GM19035 (cell line): ENCODE results near the gene NEK6.

Experiments used
- ATAC-seq: cut with Tn5 transposase; IDR thresholded peaks from one replicate; pipeline ENCODE4 v1.9.1; 2021; ENCODE audit not compliant: unreplicated experiment

The NEK6 gene

DNA sequence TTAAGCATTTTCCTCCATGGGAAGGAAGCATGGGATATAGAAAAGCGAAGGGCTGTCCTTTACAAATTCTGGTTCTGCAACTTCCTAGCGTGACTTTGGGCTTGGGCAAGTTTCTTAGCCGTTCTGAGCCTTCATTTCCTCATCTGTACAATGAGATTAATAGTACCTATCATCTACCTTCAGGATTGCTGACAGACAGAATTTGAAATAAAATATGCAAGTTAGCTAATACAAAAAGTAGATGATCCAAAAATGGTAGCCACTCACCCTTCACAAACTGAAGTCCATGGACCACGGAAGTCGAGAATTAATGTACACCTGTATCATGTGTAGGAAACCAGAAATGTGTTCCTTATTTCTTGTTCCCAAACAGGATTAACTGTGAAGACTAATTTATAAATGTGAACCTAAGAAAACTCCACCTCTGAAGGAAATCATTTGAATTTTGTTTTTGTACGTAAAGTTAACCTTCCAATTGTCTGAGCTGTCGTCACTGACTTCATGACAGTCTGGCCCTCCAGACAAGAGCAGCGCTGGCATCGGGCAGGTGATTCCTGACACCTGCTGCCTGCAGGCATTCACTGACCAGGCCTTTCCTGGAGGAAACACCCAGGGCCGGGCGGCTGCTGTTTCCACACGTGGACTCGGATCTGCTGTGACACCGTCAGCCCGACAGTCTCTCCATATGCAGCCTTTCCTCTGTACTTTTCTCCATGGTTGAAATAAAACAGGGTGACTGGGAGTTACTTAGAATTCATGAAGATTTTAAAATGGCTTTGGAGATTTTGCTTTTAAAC is 94.1 kb downstream of the NEK6 start:
- ATAC-seq = no peak

DNA sequence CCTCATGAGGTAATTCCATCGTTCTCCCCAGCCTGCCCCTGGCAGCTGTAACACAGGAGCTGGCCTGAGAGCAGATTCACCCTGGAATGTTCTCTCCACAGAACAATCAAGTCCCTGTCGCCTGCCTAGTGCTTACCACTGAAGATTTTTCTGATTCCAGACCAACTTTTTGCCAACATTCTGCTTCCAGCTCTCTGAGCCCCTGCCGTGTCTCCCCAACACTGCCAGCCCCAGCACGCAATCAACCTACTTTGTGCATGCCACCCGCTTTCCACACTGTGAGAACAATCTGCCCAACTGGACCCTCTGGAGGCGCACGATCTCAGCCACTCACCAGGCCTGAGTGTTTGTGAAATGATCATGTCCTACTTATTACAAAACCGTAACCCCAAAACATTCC is 94.9 kb downstream of the NEK6 start:
- ATAC-seq = no peak

DNA sequence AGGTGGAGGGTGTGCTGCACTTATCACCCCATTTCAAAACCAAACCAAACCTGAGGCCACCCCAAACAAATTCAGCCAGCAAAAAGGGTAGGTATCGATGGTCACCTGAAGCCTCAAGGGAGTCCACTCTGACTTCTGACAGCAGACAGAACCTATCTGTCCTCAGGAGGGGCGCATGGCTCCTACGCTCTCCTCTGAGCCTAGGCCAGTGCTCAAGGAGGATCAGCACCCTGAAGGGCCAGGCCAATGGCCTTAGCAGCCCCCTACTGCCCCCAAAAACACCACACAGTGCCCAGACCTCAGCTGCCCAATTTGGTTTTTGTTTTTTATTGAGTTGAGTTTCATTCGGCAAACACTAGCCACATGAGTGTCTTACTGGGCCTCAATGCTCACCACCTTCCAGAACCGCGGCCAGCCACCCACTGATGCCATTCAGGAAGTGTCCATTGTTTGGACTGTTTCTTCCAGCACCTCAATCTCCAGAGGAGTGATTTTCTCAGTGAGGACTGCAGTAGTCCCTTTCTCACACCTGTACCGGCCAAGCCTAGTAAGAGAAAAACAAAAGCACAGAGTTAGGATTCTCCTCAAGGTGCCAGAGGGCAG is 95.5 kb downstream of the NEK6 start:
- ATAC-seq = no peak

DNA sequence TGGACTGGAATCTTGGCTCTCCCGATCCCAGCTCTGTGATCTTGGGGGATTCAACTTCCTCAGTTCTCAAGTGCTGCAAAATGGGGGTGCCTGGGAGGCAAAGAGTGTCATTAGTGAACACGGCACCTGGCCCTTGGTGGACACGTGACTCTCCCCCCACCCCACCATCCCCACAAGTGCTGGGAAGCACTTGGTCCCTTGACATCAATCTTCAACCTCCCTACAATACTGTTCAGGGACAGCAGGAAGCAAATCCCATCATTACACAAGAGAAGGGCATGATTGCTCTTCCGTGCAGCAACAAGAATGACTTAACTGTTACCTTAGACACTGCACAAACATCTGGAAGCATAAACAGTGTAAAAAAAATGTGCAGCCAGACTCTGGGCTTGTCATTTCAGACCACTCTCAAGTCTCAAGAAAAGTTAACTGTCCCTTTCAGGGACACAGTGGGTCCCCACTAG is 96.1 kb downstream of the NEK6 start:
- no peak for ATAC-seq

DNA sequence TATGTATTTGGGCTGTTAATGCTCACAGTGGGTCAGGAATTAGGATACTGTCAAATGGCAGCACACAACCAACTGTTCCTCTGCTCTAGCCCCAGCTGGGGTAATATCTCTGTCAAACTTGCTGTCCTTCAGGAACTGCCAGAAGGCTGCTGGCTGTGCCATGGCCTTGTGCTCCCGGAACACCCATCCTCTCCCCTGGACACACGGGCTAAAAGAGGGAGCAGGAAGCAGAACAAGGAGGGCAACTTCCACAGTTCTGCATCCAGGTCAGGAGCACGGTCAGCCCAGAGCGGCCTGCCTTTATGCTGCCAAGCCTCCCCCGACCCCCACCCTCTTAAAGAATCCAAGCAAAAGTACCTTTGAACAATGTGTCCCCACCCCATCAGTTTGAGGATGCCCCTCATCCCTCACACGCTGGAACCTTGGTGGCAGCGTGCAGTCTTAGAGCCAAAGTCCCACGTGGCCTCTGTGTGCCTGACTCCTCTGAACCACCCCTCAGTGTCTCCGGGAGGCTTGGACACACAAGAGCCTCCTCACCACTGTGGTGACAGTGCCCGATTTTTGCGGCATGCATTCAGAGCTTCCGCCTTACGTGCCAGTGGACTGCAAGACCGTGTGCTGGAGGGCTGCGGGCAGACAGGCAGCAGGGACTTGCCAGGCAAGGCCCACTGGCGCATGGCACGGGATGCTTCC is 96.7 kb downstream of the NEK6 start:
- ATAC-seq = no peak

DNA sequence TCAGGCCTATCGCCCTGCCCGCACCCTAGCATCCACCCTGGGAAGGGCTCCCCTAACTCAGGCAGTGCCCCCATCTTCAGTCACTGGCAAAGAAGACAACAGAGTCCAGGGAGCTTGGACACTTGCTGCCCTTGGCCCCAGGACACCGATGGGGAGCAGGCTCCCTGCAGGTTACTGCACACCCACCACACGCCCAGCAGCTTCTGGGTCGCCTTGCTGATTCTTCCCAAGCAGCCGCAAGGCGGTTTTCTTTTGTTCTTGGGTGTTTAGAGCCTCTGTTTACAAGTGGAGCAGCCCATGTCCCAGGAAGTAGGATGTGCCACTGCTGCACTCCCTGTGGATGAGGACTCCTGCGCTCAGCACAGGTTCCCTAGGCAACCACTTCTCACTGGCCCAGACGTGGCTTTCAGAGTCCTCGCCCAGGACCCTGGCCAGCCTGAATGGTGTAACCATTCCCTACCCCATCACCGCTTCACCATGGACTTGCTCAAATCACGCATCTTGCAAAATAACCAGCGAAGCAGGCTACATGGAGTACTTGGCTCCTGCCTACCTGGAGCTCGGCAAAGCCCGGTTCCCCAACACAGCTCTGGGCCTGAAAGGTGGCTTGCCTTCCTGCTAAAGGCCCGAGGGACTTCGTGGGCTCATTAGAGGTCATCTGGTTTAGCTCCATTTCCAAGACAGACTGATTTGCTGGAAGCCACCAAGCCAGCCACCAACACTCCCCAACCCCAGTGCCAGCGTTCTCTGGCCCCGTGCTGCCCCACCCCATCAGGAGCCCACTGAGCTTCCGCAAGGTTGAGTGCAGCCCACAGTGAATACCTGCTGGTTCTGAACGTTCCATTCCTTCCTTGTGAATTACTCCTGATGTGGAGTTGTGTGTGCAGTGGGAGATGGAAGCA is 97.5 kb downstream of the NEK6 start:
- ATAC-seq = no peak

DNA sequence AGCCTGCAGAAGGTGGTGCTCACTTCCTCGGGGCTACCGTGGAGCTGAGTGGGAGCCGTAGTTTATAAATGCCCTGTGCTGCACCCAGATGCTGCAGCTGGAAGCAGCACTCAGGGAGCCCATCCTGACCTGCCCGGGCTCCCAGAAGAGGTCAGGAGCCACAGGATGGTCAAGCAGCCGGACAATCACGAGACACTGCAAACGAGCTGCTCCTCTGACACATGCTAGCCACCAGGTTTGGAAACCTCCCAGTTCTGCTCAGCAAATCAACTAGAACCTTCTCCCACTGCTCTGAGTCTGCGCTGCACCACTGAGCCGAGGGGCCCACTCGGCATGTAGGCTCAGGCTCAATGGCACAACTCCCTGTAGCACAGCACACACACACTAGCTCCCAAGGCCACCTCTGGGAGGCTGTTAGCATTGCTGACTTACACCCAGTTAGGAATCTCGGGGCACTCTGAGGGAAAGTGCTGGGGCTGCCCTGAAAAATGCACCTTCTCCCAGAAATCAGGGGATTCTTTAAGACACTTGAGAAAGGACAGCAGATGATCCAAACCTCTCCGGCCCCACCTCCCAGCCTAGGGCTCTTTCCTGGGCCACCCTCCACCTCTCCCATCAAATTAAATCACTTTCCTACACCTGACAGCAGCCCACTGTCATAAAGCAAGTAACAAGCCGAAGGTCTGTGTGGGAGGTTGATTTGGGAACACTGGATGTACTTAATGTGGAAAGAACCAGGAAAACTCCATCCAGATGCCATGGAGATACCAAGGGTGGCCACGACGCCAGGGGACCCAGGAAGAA is 98.4 kb downstream of the NEK6 start:
- no peak for ATAC-seq

DNA sequence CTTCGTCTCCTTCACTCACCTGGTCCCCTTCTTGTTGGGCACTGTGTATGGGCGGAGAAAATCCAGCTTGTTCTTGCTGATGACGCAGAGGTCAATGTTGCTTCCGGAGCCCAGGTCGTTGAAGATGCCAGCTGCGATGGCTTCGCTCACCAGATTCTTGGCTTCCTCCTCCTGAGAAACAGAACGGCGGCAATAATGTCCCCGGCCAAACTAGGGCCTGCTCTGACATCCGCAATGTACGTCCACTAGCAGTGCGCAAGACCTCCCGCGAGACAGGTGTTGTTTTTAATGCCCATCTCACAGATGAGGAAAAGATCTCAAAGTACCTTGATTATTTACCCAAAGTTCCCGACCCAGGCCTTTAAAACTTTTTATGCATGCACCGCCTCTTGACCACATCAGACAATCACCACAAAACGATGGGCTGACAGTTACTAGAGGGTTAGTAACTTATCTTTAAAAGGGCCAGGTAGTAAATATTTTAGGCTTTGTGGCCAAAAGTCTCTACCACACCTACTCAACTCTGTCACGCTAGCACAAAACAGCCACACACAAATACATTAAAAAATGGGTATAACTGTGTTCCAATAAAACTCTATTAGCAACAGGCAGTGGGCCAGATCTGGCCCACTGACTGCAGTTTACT is 99.1 kb downstream of the NEK6 start:
- no peak for ATAC-seq

DNA sequence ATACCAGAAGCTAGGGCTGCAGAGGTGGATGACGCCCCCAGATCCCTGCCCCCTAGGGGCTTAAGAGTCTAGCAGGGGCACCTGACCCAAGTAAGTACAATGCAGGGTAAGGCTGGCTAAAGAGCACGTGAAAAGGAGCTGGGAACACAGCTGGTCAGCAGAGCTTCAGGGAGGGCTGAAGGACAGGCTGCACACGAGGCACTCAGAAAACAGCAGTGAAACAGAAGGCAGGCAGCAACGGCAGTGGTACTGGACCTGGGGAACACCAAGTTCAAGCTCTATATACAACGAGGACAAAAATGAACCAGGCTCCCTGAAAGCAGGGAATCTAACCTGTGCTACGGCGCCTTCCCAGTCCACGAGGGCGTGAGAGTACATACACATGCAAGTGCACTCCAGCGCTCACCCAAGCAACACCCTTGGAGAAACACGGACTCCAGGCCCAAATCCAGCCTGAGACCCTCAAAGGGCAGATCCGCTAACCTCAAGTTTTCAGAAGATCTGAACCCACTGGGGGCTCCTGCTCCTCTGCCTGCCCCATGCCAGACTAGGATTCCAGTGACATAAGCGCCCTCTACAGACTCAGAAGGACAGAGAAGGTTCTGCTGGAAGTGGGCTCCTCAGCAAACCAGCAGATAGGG is 100.1 kb downstream of the NEK6 start:
- no peak for ATAC-seq

DNA sequence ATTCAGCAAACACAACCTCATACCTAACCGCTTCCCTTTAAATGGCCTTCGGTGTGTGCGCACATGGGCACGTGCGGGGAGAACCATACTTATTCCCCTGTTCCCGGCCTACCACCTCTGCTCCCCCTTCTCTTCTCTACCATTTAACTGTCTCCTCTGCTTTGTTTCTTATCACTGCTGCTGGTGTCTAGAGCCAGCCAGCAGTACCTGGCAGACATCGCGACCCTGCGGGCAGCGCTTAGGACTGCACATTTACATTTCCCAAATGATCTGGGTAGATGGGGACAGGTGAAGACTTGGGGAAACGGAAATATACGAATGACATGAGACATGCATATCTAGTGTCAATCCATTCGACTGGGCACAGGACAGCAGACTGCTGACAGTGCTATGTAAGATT is 100.9 kb downstream of the NEK6 start:
- no peak for ATAC-seq

DNA sequence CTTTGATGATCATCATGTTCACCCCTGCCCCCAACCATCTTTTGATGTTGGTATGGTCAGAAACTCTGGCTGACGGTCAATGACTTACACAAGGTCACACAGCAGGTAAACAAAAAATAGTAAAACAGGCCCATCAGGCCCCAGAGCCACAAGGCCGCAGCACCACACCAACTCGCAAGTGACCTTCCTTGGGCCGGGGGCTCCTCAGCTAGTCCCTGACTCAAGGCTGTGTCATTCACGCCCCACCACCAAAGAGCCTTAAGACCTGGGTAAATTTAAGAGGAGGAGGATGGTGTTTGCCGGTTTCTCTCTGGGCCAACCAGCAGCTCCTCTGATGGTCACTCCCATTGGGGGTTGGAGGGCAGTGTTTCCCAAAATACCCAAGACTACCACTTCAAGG is 101.7 kb downstream of the NEK6 start:
- ATAC-seq = no peak

DNA sequence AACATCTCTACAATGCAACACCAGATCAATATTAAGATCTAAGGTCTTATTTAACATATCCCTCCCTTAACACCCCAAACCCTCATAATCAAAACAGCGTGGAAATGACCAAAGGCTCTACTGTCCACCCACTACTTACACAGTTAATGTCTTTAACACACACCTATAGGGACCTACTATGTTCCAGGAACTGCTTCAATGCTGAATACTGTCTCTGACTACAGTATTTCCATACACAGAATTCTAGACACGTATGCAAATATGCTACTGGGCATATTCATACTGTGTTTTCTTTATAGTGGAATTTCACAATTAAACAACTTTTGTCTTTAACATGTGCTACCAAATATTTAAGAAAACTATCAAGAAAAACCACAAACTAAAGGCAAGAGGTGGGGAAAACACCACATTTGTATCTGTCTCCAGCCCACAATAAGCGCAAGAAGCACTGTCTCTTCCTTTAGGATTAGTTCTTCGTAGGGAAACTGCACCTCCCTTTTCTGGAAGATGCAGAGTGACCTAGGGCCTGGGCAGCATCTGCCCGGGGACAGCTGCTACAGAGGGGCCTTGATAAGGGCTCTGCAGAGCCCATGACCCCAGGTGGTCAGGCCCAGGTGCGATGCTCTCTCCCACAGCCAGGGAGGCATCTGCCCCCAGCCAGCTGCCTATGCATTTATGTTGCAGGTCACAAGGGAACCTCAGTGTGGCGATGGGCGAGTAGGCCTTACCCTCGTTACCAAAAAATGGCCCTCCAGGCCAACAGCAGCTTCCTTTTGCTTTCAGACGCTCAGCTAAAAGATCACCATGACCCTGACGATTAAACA is 102.3 kb downstream of the NEK6 start:
- no peak for ATAC-seq

DNA sequence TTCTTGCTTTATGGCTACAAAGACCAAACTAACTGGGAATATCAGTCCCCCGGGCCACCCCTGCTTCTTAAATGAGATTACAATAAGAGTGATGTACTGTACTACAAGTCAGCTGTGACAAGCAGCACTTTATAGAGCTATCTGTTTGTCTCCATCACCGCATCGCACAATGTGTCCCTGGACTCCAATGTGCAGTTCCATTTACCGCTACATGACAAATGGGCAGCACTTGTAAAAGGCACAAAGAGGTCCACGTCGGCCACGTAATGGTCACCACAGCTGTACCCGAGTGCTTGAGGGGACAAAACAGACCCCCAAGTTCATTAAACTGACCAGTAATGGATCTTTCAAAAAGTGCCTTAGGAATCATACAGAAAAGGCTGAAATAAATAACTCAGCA is 103.4 kb downstream of the NEK6 start:
- no peak for ATAC-seq

DNA sequence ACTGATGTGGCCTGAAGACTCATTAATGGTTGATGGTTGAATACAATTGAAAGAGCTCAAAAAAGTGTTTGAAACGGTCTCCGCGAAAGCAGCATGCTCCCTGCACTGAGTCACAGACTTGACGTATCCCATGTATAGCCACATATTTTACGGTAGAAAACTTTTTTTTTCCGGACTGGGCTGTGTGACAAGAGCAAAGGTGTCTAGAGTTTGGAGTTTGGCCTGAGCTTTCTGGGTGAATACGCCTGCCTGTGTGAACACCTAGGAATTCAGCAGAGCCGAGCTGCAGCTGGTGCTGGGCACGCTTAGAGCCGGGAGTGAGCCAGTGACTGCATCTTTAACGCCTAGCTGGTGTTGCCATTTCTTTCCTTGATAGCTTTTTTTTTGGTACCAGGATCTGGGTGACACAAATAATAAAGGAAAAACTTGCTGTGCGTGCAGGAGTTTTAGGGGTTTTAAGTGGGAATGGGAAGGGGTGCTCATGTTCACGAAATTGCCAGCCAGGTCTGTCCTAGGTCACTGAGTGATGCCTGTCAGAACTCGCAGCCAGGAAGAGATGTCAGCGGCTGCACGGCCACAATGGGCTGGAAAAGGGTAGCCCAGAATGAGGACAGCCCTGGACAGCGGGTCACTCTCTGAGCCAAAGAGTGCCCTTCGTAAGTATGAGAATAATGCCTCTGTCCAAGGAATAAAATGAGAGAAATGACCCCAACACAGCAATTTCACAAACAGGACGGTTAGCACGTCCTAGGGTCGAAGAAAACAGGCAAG is 105.8 kb downstream of the NEK6 start:
- no peak for ATAC-seq

DNA sequence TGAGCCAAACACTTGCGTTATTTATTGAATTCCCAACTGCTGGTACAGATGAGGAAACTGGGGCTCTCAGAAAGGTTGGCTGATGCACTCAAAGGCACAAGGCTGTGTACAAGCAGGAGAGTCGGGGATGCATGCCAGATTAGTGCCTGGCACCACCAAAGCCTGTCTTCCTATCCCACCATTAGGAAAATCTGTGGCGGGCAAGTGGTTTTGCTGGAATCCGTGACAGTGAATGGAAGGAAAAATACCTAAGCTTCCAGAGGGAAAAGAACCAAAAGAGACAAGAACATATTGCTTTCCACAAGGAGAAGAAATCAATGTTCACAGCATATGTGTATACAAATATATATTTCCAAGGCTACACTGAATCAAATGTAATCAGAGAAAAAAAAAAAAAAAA is 106.4 kb downstream of the NEK6 start:
- no peak for ATAC-seq

DNA sequence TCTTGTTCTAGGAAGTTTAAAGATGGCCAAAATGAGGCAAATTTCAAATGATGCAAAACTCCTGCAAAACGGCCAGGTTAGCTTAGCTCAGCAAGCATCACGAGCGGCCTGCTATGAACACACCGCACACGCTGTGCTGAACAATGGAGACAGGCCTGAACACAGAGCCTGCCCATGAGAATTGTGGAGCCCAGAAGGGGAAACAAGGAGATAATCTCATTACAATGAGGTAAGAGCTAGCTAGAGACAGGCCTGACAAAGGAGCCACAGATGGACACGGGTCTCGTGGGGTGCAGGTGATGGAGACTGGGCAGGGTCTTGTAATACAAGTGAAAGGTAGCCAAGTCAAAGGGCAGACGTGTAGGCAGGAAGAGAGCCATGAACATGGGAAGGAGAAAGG is 107.3 kb downstream of the NEK6 start:
- no peak for ATAC-seq

DNA sequence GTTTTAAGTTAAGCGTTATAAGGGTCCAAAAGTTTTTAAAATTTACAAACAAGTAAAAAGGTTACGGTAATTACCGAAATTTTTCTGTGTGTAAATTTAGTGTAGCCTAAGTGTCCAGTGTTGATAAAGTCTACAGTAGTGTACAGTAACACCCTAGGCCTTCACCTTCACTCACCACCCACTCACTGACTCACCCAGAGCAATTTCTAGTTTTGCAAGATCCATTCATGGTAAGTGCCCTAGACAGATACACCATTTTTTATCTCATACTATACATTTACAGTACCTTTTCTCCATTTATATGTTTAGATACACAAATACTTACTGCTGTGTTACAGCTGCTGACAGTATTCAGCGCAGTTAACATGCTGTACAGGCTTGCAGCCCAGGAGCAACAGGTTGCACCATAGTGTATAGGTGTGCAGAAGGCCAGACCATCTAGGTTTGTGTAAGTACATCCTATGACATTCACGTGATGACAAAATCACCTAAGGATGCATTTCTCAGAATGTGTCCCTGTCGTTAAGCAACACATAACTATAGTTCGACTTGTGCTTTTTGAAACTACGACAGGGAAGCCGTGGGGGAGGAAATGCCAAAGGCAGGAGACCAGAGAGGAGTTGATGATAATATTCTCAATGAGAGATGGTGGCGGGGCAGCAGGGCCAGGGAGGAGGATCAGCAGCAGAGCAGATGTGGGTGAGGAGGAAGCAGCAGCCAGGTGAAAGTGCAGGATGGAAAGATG is 108.9 kb downstream of the NEK6 start:
- no peak for ATAC-seq
